HL-60 (cell line): ENCODE measurements around the gene GRIFIN.

Experiments
- CTCF ChIP-seq: IDR thresholded peaks from one replicate; pipeline ENCODE4 v1.5.1; 2011; ENCODE audit warnings: low read length, control low read depth, inconsistent platforms; ENCODE audit not compliant: insufficient read depth
- POLR2AphosphoS5 ChIP-seq: IDR thresholded peaks from 2 replicates; pipeline ENCODE4 v1.6.1; 2012; ENCODE audit warnings: low read depth
- REST ChIP-seq: IDR thresholded peaks from 2 replicates; pipeline ENCODE4 v1.6.1; 2012; ENCODE audit warnings: low read depth; ENCODE audit not compliant: insufficient replicate concordance
- SPI1 ChIP-seq: IDR thresholded peaks from 2 replicates; pipeline ENCODE4 v1.6.1; 2012; ENCODE audit warnings: low read depth, mild to moderate bottlenecking, borderline replicate concordance

GRCh38 chr7:2466675-2467074 lies 9.5 kb downstream of the GRIFIN start:
- no peak for TF ChIP-seq CTCF
- no peak for TF ChIP-seq REST
- TF ChIP-seq POLR2AphosphoS5, result no peak
- TF ChIP-seq SPI1, result no peak
